ENCODE measurements around the gene RAB11FIP4. TPM values are rescaled to one million over a fixed set of nuclear protein-coding genes. Genes with fewer than 3 reads are reported as not detected.

RAB11FIP4 gene
- total and polyA plus RNA-seq, 2 experiments from 2014 or later: 8.8 to 23.4 TPM

DNA sequence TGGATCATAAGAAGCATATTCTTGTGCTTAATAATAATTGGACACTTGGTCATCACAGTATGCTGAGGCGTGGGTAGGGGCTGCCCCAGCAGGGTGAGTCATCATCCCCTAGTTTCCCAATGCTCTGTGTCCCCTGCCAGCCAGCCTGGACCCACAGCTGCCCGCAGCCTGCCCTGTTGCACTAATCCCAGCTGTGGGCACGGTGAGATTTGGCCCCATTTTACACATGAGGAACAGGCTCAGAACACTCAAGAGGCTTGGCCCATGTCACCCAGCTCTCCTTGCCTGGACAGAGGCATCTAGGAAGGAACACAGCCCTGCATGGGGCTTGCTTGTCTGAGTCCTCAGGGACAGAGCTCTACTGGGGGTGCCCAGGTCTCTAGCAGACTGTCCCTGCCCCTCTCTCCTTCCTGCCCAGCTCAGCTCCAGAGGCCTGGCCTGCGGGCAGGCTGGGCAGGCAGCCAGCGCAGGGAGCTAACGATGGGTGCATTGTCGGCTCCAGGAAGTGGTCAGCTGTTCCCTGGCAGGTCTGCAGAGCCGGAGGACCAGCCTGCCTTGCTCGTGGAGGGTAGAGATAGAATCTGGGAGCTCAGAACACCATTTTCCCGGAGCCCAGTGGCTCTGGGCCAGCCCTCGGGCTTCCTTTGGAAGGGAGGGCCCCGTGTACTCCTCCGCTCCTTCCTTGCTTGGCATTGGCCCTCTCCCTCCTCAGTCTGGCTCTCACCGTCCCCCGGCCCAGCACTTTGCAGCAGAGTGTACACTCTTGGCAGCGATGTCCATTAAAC lies 189.4 kb downstream of the RAB11FIP4 start:
- H3K27ac ChIP-seq: no peak overlapping the region
- no peaks in the 10 kb centered on the region for H3K9me3 ChIP-seq (ENCODE audit: low read depth)
- H3K36me3 ChIP-seq: no peaks in the 10 kb centered on the region
- no peaks in the 10 kb centered on the region for H3K4me1 ChIP-seq (ENCODE audit: low read depth)
- no peak overlapping the region for H3K4me3 ChIP-seq
- peak in 1 of 2 donors; percentile 97 for DNase-seq (ENCODE audit: low read depth in 1 of 2, low spot score in 1 of 2)
- H3K27me3 ChIP-seq: no peaks in the 10 kb centered on the region
- TF ChIP-seq, protein P1, sequence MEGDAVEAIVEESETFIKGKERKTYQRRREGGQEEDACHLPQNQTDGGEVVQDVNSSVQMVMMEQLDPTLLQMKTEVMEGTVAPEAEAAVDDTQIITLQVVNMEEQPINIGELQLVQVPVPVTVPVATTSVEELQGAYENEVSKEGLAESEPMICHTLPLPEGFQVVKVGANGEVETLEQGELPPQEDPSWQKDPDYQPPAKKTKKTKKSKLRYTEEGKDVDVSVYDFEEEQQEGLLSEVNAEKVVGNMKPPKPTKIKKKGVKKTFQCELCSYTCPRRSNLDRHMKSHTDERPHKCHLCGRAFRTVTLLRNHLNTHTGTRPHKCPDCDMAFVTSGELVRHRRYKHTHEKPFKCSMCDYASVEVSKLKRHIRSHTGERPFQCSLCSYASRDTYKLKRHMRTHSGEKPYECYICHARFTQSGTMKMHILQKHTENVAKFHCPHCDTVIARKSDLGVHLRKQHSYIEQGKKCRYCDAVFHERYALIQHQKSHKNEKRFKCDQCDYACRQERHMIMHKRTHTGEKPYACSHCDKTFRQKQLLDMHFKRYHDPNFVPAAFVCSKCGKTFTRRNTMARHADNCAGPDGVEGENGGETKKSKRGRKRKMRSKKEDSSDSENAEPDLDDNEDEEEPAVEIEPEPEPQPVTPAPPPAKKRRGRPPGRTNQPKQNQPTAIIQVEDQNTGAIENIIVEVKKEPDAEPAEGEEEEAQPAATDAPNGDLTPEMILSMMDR (IDR thresholded peaks at IDR 0.05; ENCODE audit: low read depth, low read length): no peak

DNA sequence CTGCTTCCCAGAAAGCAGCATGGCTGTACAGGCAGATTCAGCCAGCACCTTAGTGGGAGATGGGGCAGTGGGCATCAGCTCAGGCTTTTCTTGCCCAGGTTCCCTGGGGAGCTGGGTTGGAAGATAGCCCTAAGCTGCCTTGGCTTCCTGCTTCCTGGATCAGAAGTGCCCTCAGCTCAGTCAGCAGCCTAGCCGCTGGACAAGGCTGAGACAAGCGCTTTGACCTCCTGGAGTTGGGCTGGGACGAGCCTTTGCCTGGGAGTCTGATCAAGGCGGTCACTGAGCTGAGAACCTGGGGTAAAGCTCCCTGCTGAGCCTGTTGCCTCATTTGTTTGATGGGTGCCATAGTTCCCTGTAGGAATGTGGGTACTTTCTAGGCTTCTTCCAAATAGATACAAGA lies 190.0 kb downstream of the RAB11FIP4 start:
- TF ChIP-seq, protein P1 (IDR thresholded peaks at IDR 0.05; ENCODE audit: low read depth, low read length): no peak
- no peaks in the 10 kb centered on the region for H3K36me3 ChIP-seq
- H3K27me3 ChIP-seq: no peaks in the 10 kb centered on the region
- no peak overlapping the region for H3K27ac ChIP-seq
- H3K9me3 ChIP-seq (ENCODE audit: low read depth): no peaks in the 10 kb centered on the region
- no peak overlapping the region for H3K4me3 ChIP-seq
- no peaks in the 10 kb centered on the region for H3K4me1 ChIP-seq (ENCODE audit: low read depth)
- no peak for DNase-seq (ENCODE audit: low read depth in 1 of 2, low spot score in 1 of 2)

DNA sequence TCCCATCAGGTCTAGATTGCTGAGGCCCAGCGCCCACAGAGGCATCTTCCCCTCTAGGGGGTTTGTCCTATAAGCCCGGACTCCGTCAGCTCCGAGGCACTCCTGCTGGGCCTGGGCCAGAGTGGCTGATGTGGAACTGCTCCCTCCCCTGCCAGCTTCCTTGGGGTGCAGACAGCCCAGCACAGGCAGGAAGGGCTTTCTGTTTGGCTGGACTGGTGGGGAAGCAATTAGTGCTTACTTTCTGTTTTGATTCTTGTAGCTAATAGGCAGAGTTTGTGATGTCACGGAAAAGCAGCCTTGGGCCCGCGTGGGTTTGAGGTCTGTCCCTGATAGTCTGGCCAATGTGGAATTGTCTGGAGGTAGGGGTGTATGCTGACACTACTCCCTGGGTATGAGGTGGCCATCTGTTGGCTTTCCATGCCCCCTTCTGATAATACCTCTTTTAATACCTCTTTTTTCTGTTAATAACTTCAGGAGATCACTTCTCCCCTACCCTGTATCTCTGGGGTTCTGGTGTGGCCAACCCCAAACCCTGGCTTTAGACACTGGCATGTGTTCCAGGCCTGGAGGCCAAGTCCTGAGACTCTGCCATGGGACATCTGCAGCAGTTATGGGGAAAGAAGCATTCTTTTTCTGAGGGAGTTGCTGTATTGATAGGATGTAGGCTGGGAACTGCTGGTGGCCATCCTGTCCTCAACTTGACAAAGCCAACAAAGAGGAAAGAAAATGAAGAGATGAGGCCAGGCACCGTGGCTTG lies 190.9 kb downstream of the RAB11FIP4 start:
- DNase-seq (ENCODE audit: low read depth in 1 of 2, low spot score in 1 of 2): peak in 1 of 2 donors; percentile 77
- Histone ChIP-seq H3K4me1 (ENCODE audit: low read depth) (no peaks in the 10 kb centered on the region), H3K36me3 (no peaks in the 10 kb centered on the region), H3K4me3 (no peak overlapping the region), H3K27me3 (no peaks in the 10 kb centered on the region), H3K9me3 (ENCODE audit: low read depth) (no peaks in the 10 kb centered on the region), H3K27ac (no peak overlapping the region)
- TF ChIP-seq, protein P1 (IDR thresholded peaks at IDR 0.05; ENCODE audit: low read depth, low read length): no peak

DNA sequence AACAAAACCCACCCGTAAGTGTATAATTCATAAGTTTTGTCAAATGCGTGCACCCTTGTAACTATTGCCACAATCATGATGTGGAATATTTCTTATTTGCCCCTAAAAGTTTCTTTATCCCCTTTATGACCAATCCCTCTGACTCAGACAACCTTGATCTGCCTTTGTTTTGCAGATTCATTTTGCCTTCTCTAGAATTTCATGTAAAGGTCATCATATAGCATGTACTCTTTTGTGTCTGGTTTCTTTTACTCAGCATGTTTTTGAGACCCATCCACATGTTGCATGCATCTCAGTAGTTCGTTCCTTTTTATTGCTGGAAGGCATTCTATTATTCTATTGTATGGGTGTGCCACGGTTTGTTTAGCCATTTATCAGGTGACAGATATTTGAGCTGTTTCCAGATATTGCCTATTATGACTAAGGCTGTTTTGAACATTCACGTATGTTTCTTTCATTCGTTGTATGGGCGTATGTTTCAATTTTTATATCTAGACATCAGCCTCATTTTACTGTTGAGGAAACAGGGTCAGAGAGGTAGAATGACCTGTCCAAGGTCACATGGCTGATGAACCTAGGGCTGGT lies 192.4 kb downstream of the RAB11FIP4 start:
- no peak overlapping the region for H3K27ac ChIP-seq
- H3K27me3 ChIP-seq: no peaks in the 10 kb centered on the region
- TF ChIP-seq, protein P1 (IDR thresholded peaks at IDR 0.05; ENCODE audit: low read depth, low read length): no peak
- DNase-seq (ENCODE audit: low read depth in 1 of 2, low spot score in 1 of 2): no peak
- H3K4me1 ChIP-seq (ENCODE audit: low read depth): no peaks in the 10 kb centered on the region
- no peaks in the 10 kb centered on the region for H3K9me3 ChIP-seq (ENCODE audit: low read depth)
- no peak overlapping the region for H3K4me3 ChIP-seq
- H3K36me3 ChIP-seq: no peaks in the 10 kb centered on the region

DNA sequence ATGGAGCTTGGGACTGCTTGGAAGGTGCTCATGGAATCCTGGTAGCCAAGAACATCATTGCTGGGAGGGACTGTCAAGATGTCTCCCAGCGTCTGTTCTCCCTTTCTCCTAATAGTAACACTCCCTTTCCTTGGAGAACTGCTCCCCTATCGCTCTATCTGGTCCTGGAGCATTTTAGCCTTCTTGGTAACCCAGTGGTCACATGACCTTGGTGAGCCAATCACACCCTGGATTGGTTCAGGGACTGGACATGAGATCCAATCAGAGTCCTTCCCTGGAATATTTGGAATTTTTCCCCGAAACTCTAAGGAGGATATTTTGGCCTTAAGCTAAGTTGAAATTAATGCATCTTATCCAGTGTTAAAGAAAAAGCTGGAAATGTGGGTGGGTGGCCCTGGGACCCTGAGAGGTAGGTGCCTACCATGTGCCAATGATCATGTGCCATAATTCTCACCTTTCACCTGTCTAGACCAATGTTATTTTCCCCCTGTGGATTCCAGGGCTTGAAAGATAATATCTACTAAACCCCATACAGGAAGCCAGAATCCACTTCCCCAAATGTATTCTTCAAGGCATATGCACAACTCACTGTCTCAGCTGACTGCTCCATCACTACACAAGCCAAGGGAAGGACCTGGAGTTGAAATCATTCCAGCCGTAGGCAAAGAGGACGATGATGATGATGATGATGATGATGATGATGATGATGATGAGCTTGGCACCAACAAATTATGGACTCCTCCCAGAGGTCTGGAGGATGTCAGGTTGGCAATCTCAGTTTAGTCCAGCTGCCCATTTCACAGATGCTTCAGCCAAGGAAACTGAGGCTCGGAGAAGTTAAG lies 193.2 kb downstream of the RAB11FIP4 start:
- DNase-seq (ENCODE audit: low read depth in 1 of 2, low spot score in 1 of 2): no peak

More for the DNA sequence above, 193.2 kb downstream of the RAB11FIP4 start:
- Histone ChIP-seq H3K4me1 (ENCODE audit: low read depth) (no peaks in the 10 kb centered on the region), H3K27me3 (no peaks in the 10 kb centered on the region), H3K9me3 (ENCODE audit: low read depth) (no peaks in the 10 kb centered on the region), H3K4me3 (no peak overlapping the region), H3K36me3 (no peaks in the 10 kb centered on the region), H3K27ac (no peak overlapping the region)
- TF ChIP-seq, protein P1 (IDR thresholded peaks at IDR 0.05; ENCODE audit: low read depth, low read length): no peak

All from cardiac muscle cell (in vitro differentiated cells and primary cell).